Choroid plexus epithelial cell (primary cell): ENCODE measurements around the gene COL9A3.

Experiments
- DNase-seq: peaks from one replicate; pipeline ENCODE4 v3.0.0-alpha.2; 2010; ENCODE audit warnings: low read depth
- H3K4me3 ChIP-seq: 2 replicates; pipeline ENCODE4 v1.5.1; 2011; ENCODE audit warnings: low read depth, mild to moderate bottlenecking, control low read depth, low read length, moderate library complexity
- CTCF ChIP-seq: conservative IDR thresholded peaks from 2 replicates; pipeline ENCODE4 v1.5.1; 2011; ENCODE audit warnings: low read depth, mild to moderate bottlenecking, control low read depth, inconsistent platforms, low read length, moderate library complexity

The COL9A3 gene

DNA sequence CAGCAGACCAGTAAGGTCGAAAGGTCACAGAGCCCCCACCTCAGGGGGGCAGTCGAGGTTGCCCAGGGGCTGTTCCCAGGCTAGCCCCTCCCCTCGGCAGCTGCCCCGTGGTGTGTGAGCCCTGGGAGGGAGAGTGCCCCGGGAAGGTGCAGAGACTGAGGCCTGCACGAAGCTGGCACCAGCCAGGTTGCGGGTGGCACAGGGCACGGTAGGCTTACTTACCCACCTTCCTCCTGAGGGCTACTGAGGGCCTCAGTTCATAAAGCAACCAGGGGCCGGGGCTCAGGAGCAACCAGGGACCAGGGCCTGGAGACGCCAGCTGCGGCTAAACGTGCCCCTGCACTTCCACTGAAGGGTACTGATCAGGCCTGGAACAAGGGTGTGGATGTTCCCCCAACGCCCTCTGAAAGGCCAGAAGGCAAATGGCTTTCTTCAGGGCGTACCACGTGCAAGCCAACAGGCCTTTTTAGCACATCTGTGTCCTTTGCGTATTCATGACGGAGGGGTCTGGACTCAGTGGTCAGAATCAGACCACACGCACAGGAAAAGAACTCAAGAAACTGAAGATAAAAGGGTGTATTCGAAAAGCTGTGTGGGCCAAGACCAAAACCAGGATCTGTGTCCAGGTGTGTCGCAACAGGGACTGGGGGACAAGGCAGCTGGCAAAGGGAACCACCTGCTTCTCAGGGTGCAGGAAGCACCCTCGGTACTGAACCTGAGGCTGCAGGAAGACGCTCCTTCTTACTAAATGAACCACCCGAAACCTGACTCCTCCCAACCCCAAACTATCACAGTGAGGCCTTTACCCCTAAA lies 69.3 kb downstream of the COL9A3 start:
- H3K4me3 ChIP-seq = no peak overlapping the region
- DNase-seq = no peak
- TF ChIP-seq CTCF = no peak

GRCh38 chr20:62886709-62887058 lies 69.8 kb downstream of the COL9A3 start:
- H3K4me3 ChIP-seq = no peak overlapping the region
- no peak for DNase-seq
- TF ChIP-seq CTCF = no peak

GRCh38 chr20:62887152-62887859 lies 70.5 kb downstream of the COL9A3 start:
- H3K4me3 ChIP-seq = no peak overlapping the region
- TF ChIP-seq CTCF = peak; percentile 61
- peak; percentile 98 for DNase-seq

- no peak for TF ChIP-seq CTCF
- no peak overlapping the region for H3K4me3 ChIP-seq
- DNase-seq = no peak
Measured at GRCh38 chr20:62887860-62888239, 71.0 kb downstream of the COL9A3 start.

- no peak for DNase-seq
- no peak overlapping the region for H3K4me3 ChIP-seq
- no peak for TF ChIP-seq CTCF
Measured at GRCh38 chr20:62888406-62888805, 71.6 kb downstream of the COL9A3 start.

DNA sequence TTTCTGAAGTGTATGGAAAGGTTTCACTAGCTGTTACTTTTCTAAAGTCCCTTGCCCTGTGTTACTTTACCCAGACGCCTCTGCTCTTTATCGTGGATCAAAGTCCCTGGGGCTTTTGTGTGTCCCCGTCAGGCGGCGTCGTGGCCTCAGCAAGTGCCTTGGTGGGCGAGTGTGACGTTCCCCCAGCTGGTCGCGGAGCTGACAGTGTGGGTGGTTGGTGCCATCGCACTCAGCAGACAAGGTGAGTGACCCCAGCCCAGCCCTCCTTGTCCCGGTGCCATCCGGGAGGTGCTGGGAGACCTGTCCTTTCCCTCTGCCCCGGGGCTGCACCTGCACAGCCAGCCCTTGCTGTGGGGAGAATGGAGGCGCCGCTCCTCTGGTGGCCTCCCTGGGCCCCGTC lies 72.1 kb downstream of the COL9A3 start:
- no peak overlapping the region for H3K4me3 ChIP-seq
- no peak for TF ChIP-seq CTCF
- no peak for DNase-seq

DNA sequence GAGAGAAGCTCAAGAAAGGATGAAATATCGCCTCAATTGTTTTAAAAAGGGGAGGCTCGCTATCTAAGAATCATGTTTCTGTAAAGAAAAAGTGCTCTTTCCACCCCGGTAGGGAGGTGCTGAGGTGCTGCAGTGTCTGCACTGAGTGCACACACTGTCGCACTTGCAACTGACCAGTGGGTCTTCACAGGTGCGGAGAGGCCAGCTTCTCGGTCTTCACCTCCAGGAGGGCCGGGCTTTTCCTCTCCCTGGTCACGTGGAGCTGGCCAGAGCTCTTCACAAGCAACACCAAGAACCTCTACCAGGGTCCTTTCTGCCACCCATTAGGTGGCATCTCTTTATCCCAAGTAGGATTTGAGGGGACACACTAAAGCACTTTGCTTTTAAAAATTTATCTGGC lies 72.6 kb downstream of the COL9A3 start:
- DNase-seq = no peak
- no peak overlapping the region for H3K4me3 ChIP-seq
- TF ChIP-seq CTCF = no peak
